ENCODE measurements around the gene DNAI4. TPM values are rescaled to one million over a fixed set of nuclear protein-coding genes. Genes with fewer than 3 reads are reported as not detected.
A peak's percentile ranks its signal among the peaks of the same experiment; 100 is the strongest.
"Not testable (repeated sequence)": the region's sequence is repeated elsewhere in the genome, so short reads cannot be mapped to it uniquely, and the experiment has no call there.

Gene DNAI4, protein sequence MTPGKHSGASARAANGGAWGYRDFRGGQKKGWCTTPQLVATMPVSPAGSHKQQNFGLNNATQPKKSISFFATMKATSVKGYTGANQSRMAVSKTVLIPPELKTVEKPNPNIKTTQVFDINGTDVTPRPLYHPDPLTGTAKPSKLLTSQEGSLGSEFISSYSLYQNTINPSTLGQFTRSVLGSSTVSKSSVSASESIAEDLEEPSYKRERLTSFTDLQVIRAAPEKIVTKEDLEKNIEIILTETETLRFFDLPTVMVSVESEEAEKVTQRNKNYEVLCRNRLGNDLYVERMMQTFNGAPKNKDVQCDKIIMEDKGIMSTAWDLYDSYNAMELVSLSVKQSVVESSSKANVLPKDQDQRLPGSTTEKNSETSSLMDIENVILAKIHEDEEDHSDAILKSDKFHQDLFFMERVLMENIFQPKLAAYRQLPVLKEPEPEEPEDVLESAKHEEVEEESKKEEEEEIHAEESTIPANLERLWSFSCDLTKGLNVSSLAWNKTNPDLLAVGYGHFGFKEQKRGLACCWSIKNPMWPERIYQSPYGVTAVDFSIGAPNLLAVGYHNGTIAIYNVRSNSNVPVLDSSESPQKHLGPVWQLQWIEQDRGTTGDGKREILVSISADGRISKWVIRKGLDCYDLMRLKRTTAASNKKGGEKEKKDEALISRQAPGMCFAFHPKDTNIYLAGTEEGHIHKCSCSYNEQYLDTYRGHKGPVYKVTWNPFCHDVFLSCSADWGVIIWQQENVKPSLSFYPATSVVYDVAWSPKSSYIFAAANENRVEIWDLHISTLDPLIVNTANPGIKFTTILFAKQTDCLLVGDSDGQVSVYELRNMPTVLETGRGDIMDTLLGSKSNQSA
- total RNA-seq = 10 to 100 TPM in 1 of 4 donors, 1 to 10 TPM in 2, under 1 TPM in 1; 0.49 to 10.1 (median 4.7) TPM

DNA sequence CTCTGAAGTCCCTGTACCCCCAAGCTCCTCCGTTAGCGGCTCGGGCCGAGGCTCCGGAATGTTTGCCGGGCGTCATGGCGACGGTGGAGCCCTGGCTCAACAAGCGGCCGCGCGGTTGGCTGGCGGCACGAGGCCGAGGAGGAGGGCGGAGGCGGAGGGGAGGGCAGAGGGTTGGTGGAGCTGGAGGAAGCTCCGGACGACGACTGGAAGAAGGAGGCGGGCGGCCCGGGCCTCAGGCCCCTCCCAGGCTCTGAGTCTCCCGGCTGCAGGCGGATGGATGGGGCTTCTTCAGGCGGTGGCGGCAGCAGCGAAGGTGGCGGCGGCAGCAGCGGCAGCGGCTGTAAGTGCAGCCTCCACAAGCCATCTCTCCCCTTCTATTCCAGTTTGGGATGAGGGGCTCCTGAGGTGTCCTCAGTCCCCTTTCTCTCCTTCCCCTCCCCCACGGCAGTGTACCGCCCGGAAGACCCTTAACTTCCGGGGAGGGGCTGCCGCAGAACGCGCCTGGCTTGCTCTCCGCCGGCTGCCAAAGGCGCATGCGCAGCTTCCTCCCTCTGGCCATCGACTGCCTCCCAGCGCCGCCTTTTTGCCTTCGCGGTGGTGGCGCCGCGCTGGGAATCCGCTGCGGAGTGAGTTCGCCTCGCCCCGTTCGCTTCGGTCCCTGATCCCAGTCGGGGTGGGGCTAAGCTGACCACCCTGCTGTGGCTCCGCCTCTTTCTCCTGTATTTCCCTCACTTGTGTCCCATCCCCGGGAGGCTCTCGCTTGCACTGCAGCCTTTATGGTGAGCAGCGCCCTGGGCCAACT lies at the start of gene DNAI4, which contains the start of gene MIER1:
TSS of gene DNAI4 (minus strand) at position 101 of the 802 bp plus-strand sequence. CDS start at position 76, 25 bp downstream.
TSS of gene MIER1 (plus strand) at position 235 of the 802 bp plus-strand sequence. CDS start at position 274, 39 bp downstream.
- peaks cover 2 to 56% (median 11%) of the 10 kb centered on the region in 3 donors for H3K4me1 ChIP-seq
- WGBS, 2 donors (ENCODE audit: low coverage in 1 of 2) = 0 to 2% methylated on average over 4 to 29 of the region's 64 CpGs
- ATAC-seq = peak; percentile 97

DNA sequence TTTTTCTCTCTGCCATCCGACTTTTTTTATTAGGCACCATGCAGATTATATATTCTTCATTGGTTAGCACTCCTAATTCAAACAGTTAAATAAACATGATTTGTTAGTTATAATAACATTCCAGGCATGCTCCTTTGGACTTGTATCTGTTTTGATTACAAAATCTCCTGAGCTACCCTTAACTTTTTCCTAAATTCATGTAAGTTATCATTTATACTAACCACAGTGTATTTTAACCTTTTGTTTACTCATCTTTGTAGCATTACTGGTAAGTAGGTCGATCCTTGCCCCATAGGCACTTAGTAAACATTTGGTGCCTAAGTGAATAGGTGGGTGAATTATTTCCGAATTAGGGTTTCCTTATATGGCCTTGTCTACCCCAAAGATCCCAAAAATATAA lies 43.9 kb upstream of the DNAI4 start:
- no peak for TF ChIP-seq POLR2A (IDR thresholded peaks at IDR 0.05)
- no peak for TF ChIP-seq EP300 (IDR thresholded peaks at IDR 0.05)
- no peak for TF ChIP-seq POLR2AphosphoS5 (IDR thresholded peaks at IDR 0.05)
- TF ChIP-seq, protein P1, sequence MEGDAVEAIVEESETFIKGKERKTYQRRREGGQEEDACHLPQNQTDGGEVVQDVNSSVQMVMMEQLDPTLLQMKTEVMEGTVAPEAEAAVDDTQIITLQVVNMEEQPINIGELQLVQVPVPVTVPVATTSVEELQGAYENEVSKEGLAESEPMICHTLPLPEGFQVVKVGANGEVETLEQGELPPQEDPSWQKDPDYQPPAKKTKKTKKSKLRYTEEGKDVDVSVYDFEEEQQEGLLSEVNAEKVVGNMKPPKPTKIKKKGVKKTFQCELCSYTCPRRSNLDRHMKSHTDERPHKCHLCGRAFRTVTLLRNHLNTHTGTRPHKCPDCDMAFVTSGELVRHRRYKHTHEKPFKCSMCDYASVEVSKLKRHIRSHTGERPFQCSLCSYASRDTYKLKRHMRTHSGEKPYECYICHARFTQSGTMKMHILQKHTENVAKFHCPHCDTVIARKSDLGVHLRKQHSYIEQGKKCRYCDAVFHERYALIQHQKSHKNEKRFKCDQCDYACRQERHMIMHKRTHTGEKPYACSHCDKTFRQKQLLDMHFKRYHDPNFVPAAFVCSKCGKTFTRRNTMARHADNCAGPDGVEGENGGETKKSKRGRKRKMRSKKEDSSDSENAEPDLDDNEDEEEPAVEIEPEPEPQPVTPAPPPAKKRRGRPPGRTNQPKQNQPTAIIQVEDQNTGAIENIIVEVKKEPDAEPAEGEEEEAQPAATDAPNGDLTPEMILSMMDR (IDR thresholded peaks at IDR 0.05) = no peak
- ATAC-seq = no peak
- no peak overlapping the region for H3K27ac ChIP-seq
- 26 to 68% methylated on average over 3 of the region's 3 CpGs for WGBS, 2 donors (ENCODE audit: low coverage in 1 of 2)
- peaks cover 0 to 7% (median 0%) of the 10 kb centered on the region in 3 donors for H3K4me1 ChIP-seq
- peaks cover 3 to 84% of the 10 kb centered on the region in 2 donors for H3K36me3 ChIP-seq
- H3K27me3 ChIP-seq = no peaks in the 10 kb centered on the region
- H3K9me3 ChIP-seq = no peaks in the 10 kb centered on the region
- no peak overlapping the region for H3K4me3 ChIP-seq

More for the DNA sequence above, at the start of gene DNAI4, which contains the start of gene MIER1:
- Histone ChIP-seq H3K27ac (peak within 1 kb of the TSS; percentile 78 to 97 (median 94)), H3K4me3 (peak within 1 kb of the TSS; percentile 57 to 84), H3K9me3 (no peaks in the 10 kb centered on the region), H3K36me3 (no peaks in the 10 kb centered on the region), H3K27me3 (no peaks in the 10 kb centered on the region)
- TF ChIP-seq POLR2A (IDR thresholded peaks at IDR 0.05) (peak; percentile 37 to 39), POLR2AphosphoS5 (IDR thresholded peaks at IDR 0.05) (peak; percentile 78), EP300 (IDR thresholded peaks at IDR 0.05) (no peak)
- TF ChIP-seq, protein P1 (IDR thresholded peaks at IDR 0.05) = peak in 3 of 4 experiments; percentile 48 to 68 (median 65)

DNA sequence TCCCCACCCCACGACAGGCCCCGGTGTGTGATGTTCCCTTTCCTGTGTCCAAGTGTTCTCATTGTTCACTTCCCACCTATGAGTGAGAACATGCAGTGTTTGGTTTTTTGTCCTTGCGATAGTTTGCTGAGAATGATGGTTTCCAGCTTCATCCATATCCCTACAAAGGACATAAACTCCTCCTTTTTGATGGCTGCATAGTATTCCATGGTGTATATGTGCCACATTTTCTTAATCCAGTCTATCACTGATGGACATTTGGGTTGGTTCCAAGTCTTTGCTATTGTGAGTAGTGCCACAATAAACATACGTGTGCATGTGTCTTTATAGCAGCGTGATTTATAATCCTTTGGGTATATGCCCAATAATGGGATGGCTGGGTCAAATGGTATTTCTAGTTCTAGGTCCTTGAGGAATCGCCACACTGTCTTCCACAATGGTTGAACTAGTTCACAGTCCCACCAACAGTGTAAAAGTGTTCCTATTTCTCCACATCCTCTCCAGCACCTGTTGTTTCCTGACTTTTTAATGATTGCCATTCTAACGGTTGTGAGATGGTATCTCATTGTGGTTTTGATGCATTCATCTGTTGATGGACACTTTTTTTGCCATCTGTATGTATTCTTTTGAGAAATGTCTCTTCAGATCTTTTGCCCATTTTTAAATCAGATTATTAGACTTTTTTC lies 41.7 kb upstream of the DNAI4 start:
- H3K4me1 ChIP-seq, H3K27ac ChIP-seq, H3K27me3 ChIP-seq, H3K4me3 ChIP-seq, H3K9me3 ChIP-seq, ATAC-seq: not testable (repeated sequence)
- H3K36me3 ChIP-seq = peaks cover 3 to 87% of the 10 kb centered on the region in 2 donors
- 83 to 91% methylated on average over 4 to 6 of the region's 7 CpGs for WGBS, 2 donors (ENCODE audit: low coverage in 1 of 2)

- 80 to 100% methylated on average over 3 of the region's 3 CpGs for WGBS, 2 donors (ENCODE audit: low coverage in 1 of 2)
- Histone ChIP-seq H3K4me3 (no peak overlapping the region), H3K9me3 (no peaks in the 10 kb centered on the region), H3K4me1 (no peaks in the 10 kb centered on the region), H3K27ac (no peak overlapping the region), H3K36me3 (peaks cover 3 to 92% of the 10 kb centered on the region in 2 donors), H3K27me3 (no peaks in the 10 kb centered on the region)
- ATAC-seq = no peak
- no peak for TF ChIP-seq POLR2AphosphoS5 (IDR thresholded peaks at IDR 0.05)
- no peak for TF ChIP-seq POLR2A (IDR thresholded peaks at IDR 0.05)
- TF ChIP-seq EP300 (IDR thresholded peaks at IDR 0.05) = no peak
- TF ChIP-seq, protein P1 (IDR thresholded peaks at IDR 0.05) = no peak
Observed at GRCh38 chr1:66957938-66958337, 33.3 kb upstream of the DNAI4 start.
